HEK293T (cell line): ENCODE data around the gene TCOF1.

Experiments used
- CTCF ChIA-PET: fragments of 350-600 bp; formaldehyde crosslinking; extraction: SDS; loops from one replicate; lab custom pipeline; 2021; ENCODE audit warnings: antibody characterized with exemption, inconsistent platforms; lab: Yijun Ruan, JAX
- POLR2A ChIA-PET: fragments of 350-600 bp; formaldehyde crosslinking; extraction: SDS; loops from one replicate; lab custom pipeline; 2020; ENCODE audit warnings: antibody characterized with exemption, inconsistent platforms; lab: Yijun Ruan, JAX
- DNase-seq: peaks from one replicate; pipeline ENCODE4 v3.0.0; 2012; ENCODE audit warnings: mixed read lengths; ENCODE audit errors: extremely low spot score
- ARNT ChIP-seq: fragments of 450-650 bp; IDR thresholded peaks from 2 replicates; pipeline ENCODE4 v1.6.1; 2017; ENCODE audit warnings: mild to moderate bottlenecking
- BHLHE40 ChIP-seq: fragments of 450-650 bp; IDR thresholded peaks from 2 replicates; pipeline ENCODE4 v1.6.1; 2016; ENCODE audit warnings: mild to moderate bottlenecking, moderate library complexity, borderline replicate concordance
- CTBP1 ChIP-seq: fragments of 450-650 bp; IDR thresholded peaks from 2 replicates; pipeline ENCODE4 v1.6.1; 2016; ENCODE audit warnings: borderline replicate concordance
- ELF4 ChIP-seq: fragments of 450-650 bp; IDR thresholded peaks from 2 replicates; pipeline ENCODE4 v1.6.1; 2017; ENCODE audit warnings: antibody characterized with exemption
- FOXA1 ChIP-seq: fragments of 450-650 bp; IDR thresholded peaks from 2 replicates; pipeline ENCODE4 v1.6.1; 2016; ENCODE audit warnings: mild to moderate bottlenecking
- FOXK2 ChIP-seq: fragments of 450-650 bp; IDR thresholded peaks from 2 replicates; pipeline ENCODE4 v1.6.1; 2016; ENCODE audit warnings: mild to moderate bottlenecking
- FOXM1 ChIP-seq: fragments of 450-650 bp; IDR thresholded peaks from 2 replicates; pipeline ENCODE4 v1.6.1; 2017; ENCODE audit warnings: mild to moderate bottlenecking, borderline replicate concordance
- HDGF ChIP-seq: fragments of 450-650 bp; IDR thresholded peaks from 2 replicates; pipeline ENCODE4 v1.6.1; 2017; ENCODE audit warnings: antibody characterized with exemption, borderline replicate concordance
- L3MBTL2 ChIP-seq: fragments of 450-650 bp; conservative IDR thresholded peaks from 2 replicates; pipeline ENCODE4 v1.6.1; 2016; ENCODE audit warnings: mild to moderate bottlenecking
- LEF1 ChIP-seq: fragments of 450-650 bp; IDR thresholded peaks from 2 replicates; pipeline ENCODE4 v1.6.1; 2017; ENCODE audit warnings: mild to moderate bottlenecking, borderline replicate concordance
- NFRKB ChIP-seq: fragments of 450-650 bp; IDR thresholded peaks from 2 replicates; pipeline ENCODE4 v1.6.1; 2016; ENCODE audit warnings: mild to moderate bottlenecking, moderate library complexity
- PKNOX1 ChIP-seq: fragments of 450-650 bp; IDR thresholded peaks from 2 replicates; pipeline ENCODE4 v1.6.1; 2016
- SP1 ChIP-seq: fragments of 450-650 bp; IDR thresholded peaks from 2 replicates; pipeline ENCODE4 v1.6.1; 2017
- SUZ12 ChIP-seq: fragments of 450-650 bp; IDR thresholded peaks from 2 replicates; pipeline ENCODE4 v1.6.1; 2016; ENCODE audit warnings: mild to moderate bottlenecking
- TARDBP ChIP-seq: fragments of 450-650 bp; IDR thresholded peaks from 2 replicates; pipeline ENCODE4 v1.6.1; 2016
- ZNF384 ChIP-seq: fragments of 450-650 bp; IDR thresholded peaks from 2 replicates; pipeline ENCODE4 v1.6.1; 2016

Gene TCOF1

GRCh38 chr5:150434464-150434863, 77.0 kb downstream of the TCOF1 start:
- TF ChIP-seq TARDBP (no peak), LEF1 (no peak), FOXM1 (no peak), ZNF384 (no peak), SP1 (no peak), ARNT (no peak), FOXA1 (no peak), PKNOX1 (no peak), NFRKB (no peak), FOXK2 (no peak), SUZ12 (no peak), BHLHE40 (no peak), CTBP1 (no peak), ELF4 (no peak), L3MBTL2 (no peak)
- DNase-seq, result no peak
- CTCF ChIA-PET, result interaction anchor here (0.7 to 0.8 kb wide), 2 partner anchors 16 to 29 kb away, joined by 3 to 5 read pairs; no protein-coding TSS in a partner anchor

GRCh38 chr5:150436141-150436680, 78.7 kb downstream of the TCOF1 start:
- DNase-seq, result peak; percentile 88
- POLR2A ChIA-PET, result interaction anchor here (0.8 to 1.0 kb wide), 3 partner anchors 10 to 57 kb away, joined by 3 to 4 read pairs (median 3); no protein-coding TSS in a partner anchor
- CTCF ChIA-PET, result interaction anchor here (0.6 to 1.2 kb wide), 7 partner anchors 11 to 108 kb away, joined by 3 to 7 read pairs (median 5); partner anchors contain the start of gene RPS14
- TF ChIP-seq LEF1, result no peak

More at GRCh38 chr5:150434464-150434863, 77.0 kb downstream of the TCOF1 start:
- POLR2A ChIA-PET, result interaction anchor here (1.0 kb wide), 1 partner anchor 77 kb away, joined by 3 read pairs; the partner anchor contains the start of gene TCOF1

- peak; percentile 63 for DNase-seq
- POLR2A ChIA-PET, result no interaction called here
- TF ChIP-seq NFRKB (no peak), ARNT (no peak), CTBP1 (no peak)
- CTCF ChIA-PET, result interaction anchor here (0.5 to 1.0 kb wide), 4 partner anchors 33 to 91 kb away, joined by 3 to 5 read pairs (median 4); no protein-coding TSS in a partner anchor
Measured at GRCh38 chr5:150438873-150439546, 81.5 kb downstream of the TCOF1 start.

GRCh38 chr5:150440948-150441812, 83.7 kb downstream of the TCOF1 start:
- DNase-seq, result no peak
- no peak for TF ChIP-seq LEF1
- TF ChIP-seq FOXK2, result no peak
- TF ChIP-seq L3MBTL2, result no peak
- TF ChIP-seq SUZ12, result no peak
- no peak for TF ChIP-seq PKNOX1
- no peak for TF ChIP-seq FOXM1
- no peak for TF ChIP-seq HDGF
- no peak for TF ChIP-seq ZNF384
- TF ChIP-seq SP1, result no peak
- no peak for TF ChIP-seq ELF4
- no peak for TF ChIP-seq FOXA1
- TF ChIP-seq ARNT, result no peak
- no peak for TF ChIP-seq NFRKB
- no peak for TF ChIP-seq BHLHE40
- no peak for TF ChIP-seq CTBP1
- no peak for TF ChIP-seq TARDBP
- ChIA-PET CTCF (no interaction called here), POLR2A (interaction anchor here (0.7 to 1.8 kb wide), 2 partner anchors 8 to 9 kb away, joined by 4 to 8 read pairs; no protein-coding TSS in a partner anchor)

GRCh38 chr5:150441813-150442698, 84.6 kb downstream of the TCOF1 start:
- DNase-seq, result no peak
- TF ChIP-seq FOXA1 (no peak), NFRKB (no peak), FOXM1 (no peak), L3MBTL2 (no peak), LEF1 (no peak), BHLHE40 (no peak), SP1 (no peak), TARDBP (no peak), FOXK2 (no peak), HDGF (no peak), PKNOX1 (no peak), ZNF384 (no peak), ELF4 (no peak), SUZ12 (no peak), ARNT (no peak), CTBP1 (no peak)
- ChIA-PET CTCF (no interaction called here), POLR2A (interaction anchor here (0.7 to 0.8 kb wide), 2 partner anchors 8 to 221 kb away, joined by 3 to 4 read pairs; no protein-coding TSS in a partner anchor)
